Suppressor macrophage treated with lipopolysaccharide for 4 hours (primary cell): Measurements from ENCODE around the gene GREB1.
A peak's percentile ranks its signal among the peaks of the same experiment; 100 is the strongest.

Experiments used
- DNase-seq: peaks from one replicate; pipeline ENCODE4 v3.0.0-alpha.2; 2020

GREB1 gene

GRCh38 chr2:11687736-11688135 is 153.9 kb downstream of the GREB1 start:
- no peak for DNase-seq

- DNase-seq: peak; percentile 91
Observed at GRCh38 chr2:11688222-11689069, 154.6 kb downstream of the GREB1 start.

- peak; percentile 75 for DNase-seq
Observed at GRCh38 chr2:11691076-11691660, 157.3 kb downstream of the GREB1 start.
